22Rv1 (cell line): ENCODE results near the gene POGLUT3.

Experiments
- H3K27ac ChIP-seq: fragments of 450-650 bp; 2 replicates; pipeline ENCODE4 v1.5.1; 2017
- ZFX ChIP-seq: fragments of 450-650 bp; IDR thresholded peaks from 2 replicates; pipeline ENCODE4 v1.6.1; 2017; ENCODE audit warnings: antibody characterized with exemption, borderline replicate concordance
- TF ChIP-seq, protein P1 (sequence below): fragments of 450-650 bp; IDR thresholded peaks from 2 replicates; pipeline ENCODE4 v1.5.1; 2017; ENCODE audit warnings: mild to moderate bottlenecking

Gene POGLUT3, protein sequence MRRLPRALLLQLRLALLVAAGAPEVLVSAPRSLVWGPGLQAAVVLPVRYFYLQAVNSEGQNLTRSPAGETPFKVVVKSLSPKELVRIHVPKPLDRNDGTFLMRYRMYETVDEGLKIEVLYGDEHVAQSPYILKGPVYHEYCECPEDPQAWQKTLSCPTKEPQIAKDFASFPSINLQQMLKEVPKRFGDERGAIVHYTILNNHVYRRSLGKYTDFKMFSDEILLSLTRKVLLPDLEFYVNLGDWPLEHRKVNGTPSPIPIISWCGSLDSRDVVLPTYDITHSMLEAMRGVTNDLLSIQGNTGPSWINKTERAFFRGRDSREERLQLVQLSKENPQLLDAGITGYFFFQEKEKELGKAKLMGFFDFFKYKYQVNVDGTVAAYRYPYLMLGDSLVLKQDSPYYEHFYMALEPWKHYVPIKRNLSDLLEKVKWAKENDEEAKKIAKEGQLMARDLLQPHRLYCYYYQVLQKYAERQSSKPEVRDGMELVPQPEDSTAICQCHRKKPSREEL

DNA sequence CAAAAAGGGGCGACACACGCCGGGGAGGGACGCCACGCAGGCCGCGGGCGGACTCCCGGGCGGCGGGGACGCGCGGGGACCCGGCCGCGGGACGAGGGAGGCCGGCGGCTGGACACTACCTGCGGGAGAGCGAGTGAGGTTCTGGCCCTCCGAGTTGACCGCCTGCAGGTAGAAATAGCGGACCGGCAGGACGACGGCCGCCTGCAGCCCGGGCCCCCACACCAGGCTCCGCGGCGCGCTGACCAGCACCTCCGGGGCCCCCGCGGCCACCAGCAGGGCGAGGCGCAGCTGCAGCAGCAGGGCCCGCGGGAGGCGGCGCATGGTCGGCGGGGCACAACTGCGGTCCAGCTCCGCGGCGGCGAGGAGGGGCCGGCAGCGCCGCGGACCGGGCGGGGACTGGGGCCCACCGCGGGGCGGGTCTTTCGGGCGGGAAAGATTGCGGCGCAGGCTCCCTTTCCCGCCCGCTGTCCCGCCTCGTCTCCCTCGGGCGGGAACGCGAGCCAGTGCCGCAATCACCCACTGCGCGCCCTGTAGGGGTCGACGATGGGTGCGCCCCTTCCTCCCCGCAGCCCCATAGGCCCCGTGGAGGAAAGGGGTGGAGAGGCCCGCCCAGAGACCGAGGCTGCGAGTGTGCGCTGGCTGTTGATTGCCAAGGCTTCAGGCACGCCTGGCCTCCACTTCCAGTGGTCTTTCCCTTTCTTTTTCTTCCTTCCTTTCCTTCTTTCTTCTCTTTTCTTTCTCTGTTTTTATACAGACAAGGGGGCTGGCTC lies at the start of gene POGLUT3:
TSS of gene POGLUT3 (minus strand) at position 339 of the 770 bp plus-strand sequence. CDS start at position 321, 18 bp downstream.
- peak within 1 kb of the TSS; percentile 94 for H3K27ac ChIP-seq
- TF ChIP-seq, protein P1, sequence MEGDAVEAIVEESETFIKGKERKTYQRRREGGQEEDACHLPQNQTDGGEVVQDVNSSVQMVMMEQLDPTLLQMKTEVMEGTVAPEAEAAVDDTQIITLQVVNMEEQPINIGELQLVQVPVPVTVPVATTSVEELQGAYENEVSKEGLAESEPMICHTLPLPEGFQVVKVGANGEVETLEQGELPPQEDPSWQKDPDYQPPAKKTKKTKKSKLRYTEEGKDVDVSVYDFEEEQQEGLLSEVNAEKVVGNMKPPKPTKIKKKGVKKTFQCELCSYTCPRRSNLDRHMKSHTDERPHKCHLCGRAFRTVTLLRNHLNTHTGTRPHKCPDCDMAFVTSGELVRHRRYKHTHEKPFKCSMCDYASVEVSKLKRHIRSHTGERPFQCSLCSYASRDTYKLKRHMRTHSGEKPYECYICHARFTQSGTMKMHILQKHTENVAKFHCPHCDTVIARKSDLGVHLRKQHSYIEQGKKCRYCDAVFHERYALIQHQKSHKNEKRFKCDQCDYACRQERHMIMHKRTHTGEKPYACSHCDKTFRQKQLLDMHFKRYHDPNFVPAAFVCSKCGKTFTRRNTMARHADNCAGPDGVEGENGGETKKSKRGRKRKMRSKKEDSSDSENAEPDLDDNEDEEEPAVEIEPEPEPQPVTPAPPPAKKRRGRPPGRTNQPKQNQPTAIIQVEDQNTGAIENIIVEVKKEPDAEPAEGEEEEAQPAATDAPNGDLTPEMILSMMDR: peak; percentile 2; the same call in 1 of the 2 replicates
- no peak for TF ChIP-seq ZFX

DNA sequence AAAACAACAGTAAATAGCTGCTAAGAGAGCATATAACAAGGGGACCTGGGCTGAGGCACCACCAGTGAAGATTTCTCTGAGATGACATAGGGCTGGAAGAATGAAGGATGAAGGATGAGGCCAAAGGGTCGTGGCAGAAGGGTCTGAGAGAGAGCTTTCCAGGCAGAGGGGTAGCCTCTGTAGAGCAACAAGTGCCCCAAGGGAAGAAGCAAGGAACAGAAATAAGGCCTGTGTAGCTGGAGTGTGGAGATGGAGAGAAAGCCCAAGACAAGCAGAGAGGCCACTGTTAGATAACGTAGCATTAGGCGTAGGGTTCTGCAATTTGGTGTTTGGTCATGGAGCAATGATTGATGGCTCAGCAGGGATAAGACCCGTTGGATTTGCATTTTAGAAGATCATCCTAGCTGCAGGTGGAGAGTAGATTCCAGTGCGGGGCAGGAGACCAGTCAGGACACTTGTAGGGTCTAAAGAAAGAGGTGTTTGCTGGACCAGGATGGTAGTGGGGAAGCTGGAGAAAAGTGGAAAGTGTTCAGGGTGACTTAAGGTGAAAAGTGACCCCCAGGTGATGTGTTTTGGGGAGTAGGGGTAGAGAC lies 47.8 kb upstream of the POGLUT3 start:
- no peak overlapping the region for H3K27ac ChIP-seq
- TF ChIP-seq ZFX: no peak
- TF ChIP-seq, protein P1: no peak

DNA sequence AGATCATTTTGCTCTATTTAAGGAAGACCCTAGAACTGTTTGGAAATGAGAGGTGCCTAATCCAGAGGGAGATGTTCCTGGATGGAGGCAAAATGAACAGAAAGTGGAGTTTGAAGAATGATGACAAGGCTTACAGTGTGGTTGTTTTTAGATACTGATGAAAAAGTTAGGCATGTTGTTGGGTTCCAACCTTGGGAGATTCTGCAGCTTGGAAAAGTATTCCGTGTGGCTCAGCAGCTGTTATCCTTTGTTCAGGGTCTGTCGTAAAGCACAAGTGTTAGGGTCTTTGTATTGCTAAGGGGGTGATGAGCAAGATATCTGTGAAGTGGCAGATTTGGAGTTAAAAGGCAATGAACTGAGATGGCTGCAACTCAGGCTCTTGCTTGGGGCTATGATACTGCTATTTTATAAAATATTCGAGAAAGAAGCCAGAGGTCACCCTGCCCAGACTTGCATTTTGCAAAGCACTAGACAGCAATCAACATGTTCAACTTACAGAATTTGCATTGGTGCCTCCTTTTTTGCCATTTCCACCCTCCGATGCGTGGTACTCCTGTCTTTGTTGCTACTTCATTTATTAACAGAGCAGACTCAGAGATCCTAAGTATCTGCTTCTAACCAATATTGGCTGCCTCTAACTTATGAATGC lies 45.3 kb upstream of the POGLUT3 start:
- H3K27ac ChIP-seq: no peak overlapping the region
- TF ChIP-seq ZFX: no peak
- TF ChIP-seq, protein P1: no peak

DNA sequence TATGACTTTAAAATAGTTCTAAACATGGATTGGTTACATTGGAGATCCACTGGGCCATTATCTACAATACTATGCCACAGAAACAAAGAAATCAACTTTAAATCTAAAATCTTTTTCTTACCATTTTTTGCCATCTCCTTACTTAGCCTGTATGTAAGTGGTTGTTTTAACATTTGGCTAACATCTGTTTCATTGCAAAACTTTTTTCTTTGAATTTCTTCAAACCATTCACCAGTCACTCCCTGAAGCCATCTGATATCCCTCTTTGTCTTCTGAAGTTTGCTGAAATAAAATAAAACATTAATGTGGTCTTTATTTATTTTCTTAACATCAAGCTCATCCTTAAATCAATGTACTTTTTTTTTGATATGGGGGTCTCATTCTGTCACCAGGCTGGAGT lies 43.3 kb upstream of the POGLUT3 start:
- H3K27ac ChIP-seq: no peak overlapping the region
- no peak for TF ChIP-seq ZFX
- TF ChIP-seq, protein P1: no peak

DNA sequence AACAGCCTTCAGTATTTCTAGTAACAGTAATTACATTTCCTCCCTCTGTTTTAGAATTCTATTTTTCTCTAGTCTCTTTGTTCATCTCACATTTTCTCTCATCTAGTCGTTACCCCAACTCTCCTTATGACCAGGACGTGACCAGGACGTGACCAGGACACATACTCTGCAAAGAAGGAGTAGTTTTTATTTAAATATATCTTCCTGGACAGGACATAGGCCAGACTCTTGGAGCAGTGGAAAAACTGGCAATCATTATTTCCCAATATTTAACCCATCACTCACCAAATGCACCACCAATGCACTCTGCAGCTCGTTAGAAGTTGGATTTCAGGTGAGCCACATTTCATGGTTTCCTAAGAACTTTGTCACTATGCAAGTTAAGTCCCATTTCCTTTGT lies 40.3 kb upstream of the POGLUT3 start:
- TF ChIP-seq ZFX: no peak
- TF ChIP-seq, protein P1: no peak
- no peak overlapping the region for H3K27ac ChIP-seq

DNA sequence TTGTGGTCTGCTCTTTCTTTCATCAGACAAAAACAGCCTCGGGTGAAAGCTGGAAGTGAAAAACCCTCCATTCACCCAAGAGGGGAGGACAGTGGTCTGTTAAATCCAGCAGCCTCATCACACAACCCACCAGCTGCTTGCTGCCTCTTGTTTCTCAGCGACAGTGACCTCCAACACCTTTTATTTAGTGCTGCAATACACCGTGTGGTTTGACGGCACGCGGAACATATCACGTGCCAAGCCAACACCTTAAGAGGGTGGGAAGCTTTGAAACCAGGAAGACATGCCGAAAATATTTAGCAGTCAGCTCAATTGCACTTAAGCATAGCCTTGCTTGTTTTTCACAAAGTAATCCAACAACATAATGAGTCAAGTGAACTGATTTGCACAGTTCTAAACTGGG lies 39.8 kb upstream of the POGLUT3 start:
- TF ChIP-seq, protein P1: no peak
- TF ChIP-seq ZFX: no peak
- no peak overlapping the region for H3K27ac ChIP-seq
